Hematopoietic multipotent progenitor cell (in vitro differentiated cells): ENCODE results near the gene DOK3. TPM values are rescaled to one million over a fixed set of nuclear protein-coding genes. Genes with fewer than 3 reads are reported as not detected.

Experiments used
- DNase-seq, 3 donors: peaks; one replicate each; pipeline ENCODE4 v3.0.0-alpha.2; 2011 to 2015; ENCODE audit warnings: low read depth in 2 of 3, low spot score in 2 of 3
- total RNA-seq: library from RNA; depleted of rRNA; stranded (reverse); fragments of >200 nt; gene quantifications from one replicate; pipeline ENCODE4 v1.2.3, GENCODE V29; 2012

DOK3 gene, protein sequence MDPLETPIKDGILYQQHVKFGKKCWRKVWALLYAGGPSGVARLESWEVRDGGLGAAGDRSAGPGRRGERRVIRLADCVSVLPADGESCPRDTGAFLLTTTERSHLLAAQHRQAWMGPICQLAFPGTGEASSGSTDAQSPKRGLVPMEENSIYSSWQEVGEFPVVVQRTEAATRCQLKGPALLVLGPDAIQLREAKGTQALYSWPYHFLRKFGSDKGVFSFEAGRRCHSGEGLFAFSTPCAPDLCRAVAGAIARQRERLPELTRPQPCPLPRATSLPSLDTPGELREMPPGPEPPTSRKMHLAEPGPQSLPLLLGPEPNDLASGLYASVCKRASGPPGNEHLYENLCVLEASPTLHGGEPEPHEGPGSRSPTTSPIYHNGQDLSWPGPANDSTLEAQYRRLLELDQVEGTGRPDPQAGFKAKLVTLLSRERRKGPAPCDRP
- total RNA-seq, result 57.1 TPM

DNA sequence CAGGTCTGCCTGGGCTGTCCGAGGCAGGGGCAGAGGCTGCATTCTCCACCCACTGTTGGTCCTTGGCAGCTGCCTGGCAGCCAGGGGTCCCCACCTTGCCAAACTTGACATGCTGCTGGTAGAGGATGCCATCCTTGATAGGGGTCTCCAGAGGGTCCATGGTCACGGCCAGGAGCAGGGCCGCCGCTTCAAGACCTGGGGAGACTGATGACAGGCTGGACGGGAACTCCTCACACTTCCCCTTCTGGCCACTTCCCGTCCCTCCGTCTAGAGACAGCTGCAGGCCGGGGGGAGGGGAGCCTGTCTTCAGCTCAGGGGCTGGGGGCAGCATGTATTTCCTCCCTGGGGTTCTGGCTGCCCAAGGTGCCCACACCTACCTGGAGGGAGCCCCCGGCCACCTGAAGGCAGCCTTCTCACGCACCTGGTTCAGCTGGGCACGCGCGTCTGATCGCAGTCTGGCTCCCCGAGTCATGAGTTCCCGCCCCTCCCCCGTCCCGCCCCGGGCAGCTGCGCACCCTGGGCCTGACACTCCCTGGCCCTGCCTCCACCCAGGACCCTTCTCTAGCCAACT is at the start of gene DOK3:
Gene DOK3 (minus strand): TSS at position 446 of the 571 bp plus-strand sequence. CDS start 286 bp downstream, at position 160.
- no peak for DNase-seq

DNA sequence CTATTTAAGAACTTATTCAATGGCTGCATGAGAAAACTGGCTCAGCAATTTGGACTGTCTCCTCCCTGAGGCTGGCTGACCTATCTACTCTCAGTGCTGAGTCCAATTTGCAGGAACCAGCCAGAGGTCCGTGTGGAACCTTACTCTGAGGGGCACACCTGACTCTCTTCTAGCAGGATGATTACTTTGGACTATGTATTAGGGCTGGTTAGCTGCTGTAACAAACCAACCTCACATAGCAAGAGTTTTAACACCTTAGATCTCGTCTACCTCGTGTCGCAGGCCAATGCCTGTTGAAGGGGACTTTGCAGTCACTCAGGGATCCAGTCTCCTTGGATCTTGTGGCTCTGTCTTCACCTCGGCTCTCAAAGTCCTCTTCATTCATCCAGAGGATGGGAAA is 48.2 kb upstream of the DOK3 start:
- DNase-seq, result no peak

DNA sequence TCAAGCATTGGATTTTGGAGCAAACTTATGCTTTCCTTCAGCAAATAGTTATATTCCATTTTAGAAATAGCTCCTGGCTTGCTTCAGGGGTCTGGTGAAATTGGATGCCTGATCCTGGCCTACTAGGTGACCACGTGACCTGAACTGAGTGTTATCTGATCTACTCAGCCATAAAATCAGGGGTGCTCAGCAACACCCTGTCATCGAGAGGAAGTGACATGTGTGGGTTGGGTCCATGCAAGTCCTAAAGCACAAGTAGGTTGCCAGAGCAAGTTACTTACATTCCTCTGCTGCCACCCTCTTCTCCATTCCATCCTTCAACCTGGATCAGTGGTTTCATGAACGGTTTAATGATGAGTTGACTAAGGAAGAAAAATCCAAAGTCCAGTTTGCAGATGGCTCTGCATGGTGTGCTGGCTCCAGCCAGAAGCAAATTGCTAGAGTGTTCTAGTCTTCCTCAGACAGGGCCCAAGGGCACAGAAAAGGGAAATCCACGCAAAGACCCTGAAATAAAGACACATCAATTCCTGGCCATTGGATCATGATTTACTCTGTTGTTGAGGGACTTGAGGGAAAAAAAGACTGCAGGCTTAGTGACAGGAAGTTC is 47.5 kb upstream of the DOK3 start:
- peak in 2 of 3 donors; percentile 22 to 63 for DNase-seq

DNA sequence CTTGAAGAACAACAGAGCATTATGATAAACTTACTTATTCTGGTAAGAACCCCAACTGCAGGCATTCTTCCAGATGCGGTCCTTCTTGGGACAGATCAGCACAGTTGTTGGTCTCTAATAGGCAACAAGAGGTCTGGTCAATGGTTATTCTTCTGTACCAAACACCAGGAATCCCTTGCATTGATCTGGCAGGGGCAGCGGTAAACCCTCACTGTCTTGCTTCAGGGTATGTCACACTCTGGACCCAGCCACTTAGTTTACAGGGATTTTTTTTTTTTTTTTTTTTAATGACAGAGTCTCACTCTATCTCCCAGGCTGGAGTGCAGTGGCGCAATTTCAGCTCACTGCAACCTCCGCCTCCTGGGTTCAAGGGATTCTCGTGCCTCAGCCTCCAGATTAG is 46.0 kb upstream of the DOK3 start:
- DNase-seq, result no peak

DNA sequence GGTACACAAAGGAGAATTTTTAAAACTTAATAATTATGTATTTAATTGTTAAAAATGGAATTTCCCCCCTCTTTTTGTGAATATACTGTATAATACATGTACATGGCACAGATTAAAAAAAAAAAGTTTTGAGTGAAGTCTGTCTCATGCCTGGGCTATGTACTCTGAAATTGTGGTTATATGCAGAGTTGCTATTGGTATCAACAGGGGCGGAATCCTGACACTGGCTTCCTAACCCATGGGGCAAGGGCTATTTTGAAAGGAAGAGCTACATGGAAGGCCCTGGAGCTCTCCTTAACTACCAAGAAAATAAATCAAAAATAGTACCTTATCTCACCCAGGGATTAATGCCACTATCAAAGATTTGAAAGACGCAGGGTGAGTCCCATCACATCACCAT is 45.6 kb upstream of the DOK3 start:
- no peak for DNase-seq

DNA sequence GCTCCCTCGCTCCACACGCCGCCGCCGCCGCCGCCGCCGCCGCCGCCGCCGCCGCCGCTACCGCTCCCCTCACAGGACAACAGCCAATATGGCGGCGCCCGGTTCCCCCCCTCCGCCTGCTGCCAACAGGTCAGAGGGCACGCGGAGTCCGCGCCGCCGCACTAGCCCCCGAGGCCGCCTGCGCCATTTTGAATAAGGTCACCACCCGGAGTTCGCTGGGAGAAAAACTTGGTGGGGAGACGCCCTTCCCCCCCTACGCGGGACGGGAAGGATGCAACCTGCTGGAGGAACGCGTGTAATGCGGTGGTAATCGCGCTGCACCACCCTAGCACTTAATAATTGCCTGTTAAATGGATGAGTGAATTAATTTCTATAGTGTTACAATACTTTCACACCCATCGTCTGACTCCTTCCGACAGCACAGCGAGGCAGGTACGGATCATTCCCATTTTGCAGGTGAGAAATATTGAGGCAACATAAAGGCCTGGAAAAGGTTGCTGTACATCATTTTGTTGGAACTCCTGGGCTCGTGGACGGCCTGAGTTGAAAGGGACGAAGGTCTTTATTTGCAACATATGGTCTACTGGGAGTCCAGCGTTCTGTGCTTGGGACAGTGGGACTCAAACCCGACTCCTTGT is 45.0 kb upstream of the DOK3 start, which contains the start of gene FAM193B:
Gene FAM193B (minus strand): TSS at position 90 of the 638 bp plus-strand sequence. CDS start 105 bp downstream, outside the sequence.
- peak; percentile 78 to 94 (median 93) for DNase-seq

DNA sequence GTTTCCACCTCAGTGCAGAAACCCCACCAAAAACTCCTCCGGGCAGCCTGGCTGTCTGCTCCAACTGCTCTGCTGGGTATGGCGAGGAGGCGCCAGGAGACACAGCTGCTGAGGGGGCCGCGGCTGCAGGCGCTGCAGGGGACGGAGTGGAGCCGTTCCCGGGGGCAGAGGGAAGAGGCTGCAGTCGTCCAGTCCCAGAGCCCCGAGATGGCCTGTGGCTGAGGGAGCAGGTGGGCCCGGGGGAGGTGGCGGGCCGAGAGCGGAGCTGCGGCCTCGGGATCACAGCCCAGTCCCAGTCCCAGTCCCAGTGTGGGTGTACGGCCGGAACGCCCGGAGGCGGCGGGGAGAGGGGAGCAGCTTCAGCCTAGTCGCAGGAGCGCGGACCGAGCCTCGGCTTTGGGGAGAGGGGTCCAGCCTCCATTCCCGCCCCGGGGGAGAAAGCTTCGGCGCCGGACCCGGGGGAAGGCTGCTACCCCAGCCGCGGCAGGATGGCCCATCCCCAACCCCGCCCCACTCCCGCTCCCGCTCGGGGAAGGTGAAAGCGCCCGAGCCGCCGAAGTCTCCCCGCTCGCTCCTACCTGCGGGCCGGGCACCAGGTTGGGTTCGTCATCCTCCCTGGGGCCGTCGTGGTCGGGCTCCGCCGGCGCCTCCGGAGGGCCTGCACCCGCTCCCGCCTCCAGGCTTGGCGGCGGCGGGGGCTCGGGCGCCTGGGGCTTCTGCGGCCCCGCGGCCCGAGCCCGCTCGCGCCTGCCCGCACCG is 44.2 kb upstream of the DOK3 start:
- DNase-seq, result peak in 2 of 3 donors; percentile 7 to 11

DNA sequence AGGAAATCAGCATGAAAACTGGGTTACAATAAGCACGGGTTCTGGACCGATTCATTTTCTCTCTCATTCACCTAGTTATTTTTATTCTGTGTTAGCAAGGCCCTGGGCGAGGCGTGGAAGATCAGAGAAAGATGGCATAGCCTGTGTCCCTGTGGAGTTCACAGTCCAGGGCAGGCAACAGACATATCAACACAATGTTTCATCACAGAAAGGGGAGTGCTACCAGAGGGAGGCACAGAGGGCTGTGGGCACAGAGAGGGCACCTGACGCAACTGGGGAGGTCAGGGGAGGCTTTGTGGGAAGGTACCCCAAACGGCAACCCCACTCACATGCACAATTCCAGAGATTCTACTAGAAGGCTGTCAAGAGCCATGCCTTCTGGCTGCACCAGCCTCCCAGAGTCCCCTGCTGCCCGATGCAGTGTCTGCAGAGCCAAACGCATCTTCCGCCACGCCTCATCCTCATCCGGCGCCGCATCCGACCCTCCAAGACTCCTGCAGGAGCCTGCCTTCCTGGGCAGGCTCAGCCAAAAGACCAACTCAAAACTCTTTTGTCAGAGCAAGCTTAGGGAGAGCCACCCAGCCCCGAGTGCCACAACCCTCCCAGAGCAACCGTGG is 43.3 kb upstream of the DOK3 start:
- DNase-seq, result no peak

DNA sequence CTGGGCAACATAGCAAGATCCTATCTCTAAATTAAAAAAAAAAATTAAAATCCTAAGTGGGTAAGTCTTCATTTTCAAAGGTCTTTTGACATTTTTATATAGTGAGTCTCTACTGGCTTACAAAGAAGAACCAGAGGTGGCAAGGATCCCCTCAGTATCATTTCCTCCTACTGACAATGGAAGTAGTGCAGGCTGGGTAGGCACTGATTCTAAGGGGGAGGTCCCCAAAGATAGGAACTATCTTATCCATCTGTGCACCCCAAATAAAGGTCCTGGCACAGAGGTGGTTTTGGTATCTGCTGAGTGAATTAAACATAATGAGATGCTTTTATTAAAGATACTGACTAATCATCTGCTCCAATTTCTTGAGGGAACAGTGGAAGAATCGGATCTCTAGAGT is 40.5 kb upstream of the DOK3 start:
- no peak for DNase-seq

DNA sequence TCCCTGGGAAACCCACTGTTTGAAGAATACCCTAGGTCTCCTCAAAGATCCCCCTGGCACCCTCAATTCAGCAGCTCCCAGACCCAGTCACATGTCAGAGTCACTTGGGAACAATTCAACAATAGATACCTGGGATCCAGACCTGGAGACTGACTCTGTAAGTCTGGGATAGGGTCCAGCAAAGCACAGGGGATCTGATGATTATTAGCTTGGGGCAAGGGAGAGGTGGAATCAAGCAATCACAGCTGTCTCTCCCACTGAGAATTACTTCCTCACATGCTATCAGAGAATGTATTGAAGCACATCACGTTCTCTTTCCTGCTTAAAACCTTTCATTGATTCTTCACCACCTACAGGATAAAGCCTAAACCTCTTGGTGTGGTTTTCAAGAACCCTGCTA is 38.9 kb upstream of the DOK3 start:
- DNase-seq, result no peak

DNA sequence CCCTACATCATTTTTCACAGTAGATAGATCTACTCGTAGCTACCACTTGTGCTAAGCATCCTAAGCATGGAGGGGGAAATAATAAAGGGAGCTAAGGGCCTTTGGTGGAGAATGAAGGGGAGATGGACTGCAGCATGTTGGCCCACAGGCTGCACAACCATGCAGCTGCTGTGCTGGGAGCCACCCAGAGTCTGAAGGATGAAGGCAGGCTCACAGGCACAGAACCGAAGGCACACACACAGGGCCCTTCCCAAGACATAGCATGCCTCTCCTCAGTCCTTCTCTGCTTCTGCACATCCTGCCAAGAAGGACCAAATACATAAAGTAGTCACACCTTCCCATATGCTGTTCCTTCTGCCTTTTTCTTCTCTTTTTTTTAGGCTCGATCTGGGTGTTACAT is 38.1 kb upstream of the DOK3 start:
- DNase-seq, result no peak

DNA sequence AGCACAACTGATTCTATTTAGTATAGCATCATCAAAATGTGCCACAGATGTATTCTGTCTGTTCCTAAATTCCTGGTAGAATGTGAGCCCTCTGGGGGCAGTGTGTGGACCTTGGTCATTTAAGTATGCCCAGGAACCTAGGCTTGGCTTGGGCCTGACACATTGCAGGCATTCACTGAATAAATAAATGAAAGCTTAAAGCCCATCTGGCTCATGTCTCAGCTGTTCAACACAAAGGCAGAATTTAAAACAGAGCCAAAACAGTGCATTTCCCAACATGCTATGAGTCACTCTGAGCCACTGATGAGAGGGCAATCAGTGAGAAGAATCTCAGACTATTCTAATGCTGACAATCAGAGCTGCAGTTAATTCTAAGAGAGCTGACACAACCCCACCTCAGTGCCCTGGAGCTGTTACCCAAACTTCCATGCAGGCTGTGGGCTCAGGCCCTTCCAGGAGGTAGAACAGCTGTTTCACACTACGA is 36.7 kb upstream of the DOK3 start:
- DNase-seq, result no peak

DNA sequence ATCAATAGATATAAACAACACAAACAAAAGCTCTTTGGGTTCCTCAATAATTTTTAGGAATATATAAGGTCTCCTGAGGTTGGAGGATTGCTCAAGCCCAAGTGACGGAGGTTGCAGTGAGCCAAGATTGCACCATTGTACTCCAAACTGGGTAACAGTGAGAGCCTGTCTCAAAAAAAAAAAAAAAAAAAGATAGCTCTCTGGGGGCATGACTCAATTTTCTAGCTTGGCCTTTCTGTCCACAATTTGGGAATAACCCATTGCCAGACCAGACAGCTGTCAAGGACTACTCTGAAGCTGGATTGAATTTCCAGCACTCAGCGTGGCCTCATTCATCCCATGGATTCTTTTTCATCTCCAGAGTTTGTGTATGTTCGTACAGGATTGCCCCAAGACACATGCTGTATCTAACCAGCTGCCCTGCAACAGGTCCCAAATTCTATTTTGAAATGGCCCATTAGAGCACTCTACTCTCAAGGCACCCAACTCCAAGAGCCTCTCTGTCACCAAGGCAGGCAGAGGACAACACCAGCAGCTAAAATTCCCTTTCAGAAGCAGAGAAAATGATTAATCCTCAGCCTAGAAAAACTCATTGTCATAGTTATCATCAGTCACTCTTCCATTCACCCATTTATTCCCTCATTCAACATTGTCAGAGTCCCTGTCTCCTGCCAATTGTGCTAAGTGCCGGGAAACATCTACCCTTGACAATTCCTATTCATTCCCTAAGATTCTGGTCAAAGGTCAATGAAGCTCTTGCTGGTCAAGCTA is 36.0 kb upstream of the DOK3 start:
- no peak for DNase-seq

DNA sequence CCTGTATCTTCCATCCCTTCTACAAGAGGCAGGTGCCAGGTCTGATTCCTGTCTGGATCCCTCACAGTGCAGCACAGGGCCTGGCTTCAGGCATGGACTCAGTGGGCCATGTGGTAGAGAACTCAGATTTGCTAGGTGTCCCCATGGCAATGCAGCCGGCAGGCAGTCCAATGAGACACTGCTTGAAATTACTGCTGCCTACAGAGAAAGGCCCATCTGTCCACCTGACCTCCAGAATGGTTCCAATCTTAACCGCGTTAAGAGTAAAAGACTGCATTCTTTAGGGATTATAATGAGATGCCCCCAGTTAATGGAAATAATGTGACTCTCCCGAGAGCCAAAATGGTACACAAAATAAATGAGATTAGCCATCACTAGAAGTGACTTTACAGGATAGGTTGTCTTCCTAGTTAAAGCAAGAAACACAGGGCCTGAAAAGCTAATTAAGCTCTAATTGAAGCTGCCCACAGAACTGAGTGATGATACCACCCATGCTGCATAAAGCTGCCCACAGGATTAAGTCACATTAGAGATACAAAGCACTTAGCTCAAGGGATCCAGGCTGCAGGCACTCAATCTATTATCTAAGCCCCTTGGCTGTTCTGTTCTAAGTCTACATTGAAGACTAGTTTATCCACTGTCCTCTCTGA is 33.3 kb upstream of the DOK3 start:
- DNase-seq, result no peak

DNA sequence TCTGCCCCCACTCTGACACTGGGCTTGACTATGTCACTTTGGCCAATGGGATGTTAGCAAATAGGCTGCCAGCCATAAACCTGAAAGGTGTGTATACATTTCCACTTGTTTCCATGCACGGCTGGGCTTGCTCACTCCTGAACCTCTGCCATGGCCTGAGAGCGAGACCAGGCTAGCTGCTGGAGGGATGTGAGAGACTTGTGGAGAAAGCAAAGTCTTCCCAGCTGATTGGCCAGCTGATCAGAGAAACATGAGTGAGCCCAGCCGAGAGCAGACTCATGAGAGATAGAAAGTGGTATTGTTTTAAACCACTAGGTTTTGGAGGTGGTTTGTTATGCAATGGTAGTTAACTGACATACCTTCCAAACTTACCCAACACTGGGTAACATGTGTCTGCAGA is 30.8 kb upstream of the DOK3 start:
- no peak for DNase-seq

DNA sequence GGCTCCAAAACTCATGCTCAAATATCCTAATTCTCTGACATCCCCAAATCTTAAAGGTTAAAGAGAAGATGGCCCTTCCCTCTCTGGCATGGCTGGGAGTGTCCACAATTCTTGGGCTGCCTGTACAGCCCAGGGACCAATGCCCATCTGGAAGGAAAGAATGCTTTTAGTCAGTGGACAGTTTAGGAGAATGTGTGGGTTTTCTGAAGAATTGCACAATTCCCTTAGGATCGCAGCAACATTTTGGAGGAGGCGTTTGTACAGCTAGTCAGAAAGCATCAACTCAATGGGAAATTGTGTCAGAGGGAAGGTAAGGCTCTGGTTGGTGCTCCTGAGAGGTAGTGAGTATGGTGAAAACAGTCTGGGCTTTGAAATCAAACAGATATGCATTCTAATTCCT is 29.8 kb upstream of the DOK3 start:
- no peak for DNase-seq

DNA sequence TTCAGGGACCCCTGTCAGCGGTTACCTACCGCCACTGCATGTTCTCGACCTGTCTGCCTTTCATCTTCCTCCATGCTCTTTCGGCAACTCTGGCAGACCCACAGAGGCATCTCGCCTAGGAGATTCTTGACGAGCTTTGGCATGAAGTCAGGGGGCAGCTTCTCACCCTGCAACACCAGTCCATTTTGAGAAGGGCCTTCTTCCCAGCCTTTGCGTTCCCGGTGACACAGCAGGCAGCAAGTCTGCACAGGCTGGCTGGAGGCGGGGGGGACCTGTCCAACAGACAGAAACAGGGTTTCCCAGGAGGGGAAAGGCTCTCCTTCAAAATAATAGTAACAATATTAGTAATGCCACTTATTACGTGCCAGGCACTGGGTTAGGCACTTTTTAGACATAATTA is 29.2 kb upstream of the DOK3 start:
- no peak for DNase-seq
